HK-2 (cell line): Measurements from ENCODE around the gene GREB1.

Experiments used
- DNase-seq: peaks from one replicate; pipeline ENCODE4 v3.0.0-alpha.2; 2018; ENCODE audit not compliant: unreplicated experiment

GREB1 gene

DNA sequence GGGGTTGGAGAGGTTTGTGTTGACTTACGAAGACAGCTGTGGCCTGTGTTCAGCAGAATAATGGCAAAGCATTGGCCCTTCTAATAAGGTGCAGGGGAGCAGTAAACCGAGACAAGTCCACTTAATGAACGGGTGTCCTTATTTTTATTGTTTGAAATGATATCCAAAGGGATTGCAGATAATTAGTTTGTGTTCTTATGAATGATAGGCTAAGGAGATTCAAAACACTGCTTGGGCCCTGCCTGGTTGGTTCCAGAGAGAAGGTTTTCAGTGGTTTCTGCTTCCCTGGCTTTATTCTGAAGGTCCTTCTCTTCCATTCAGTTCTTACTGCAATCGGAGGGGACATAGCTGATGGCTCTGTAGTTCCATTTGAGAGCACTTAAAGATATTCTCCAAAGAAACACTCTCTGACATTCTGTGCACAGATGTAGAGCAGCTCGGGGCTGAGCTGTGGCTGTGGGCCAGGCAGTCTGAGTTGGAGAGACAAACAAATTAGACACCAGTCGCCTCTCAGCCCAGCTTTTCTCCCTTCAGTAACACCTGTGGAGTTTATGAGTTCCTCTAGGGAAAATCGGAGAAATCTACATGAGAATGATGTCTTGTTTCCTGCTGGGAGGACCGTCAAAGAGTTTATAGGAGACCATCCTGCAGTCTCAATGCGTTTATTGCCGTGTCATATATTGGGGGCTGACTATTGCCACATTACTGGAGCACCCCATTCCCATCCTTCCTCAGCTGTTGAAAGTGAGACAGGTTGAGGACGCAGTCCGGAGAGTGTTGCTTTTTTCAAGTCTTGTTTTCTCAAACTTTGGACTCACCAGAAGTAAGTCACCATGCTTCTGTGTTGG is 6.5 kb downstream of the GREB1 start:
- DNase-seq: no peak

DNA sequence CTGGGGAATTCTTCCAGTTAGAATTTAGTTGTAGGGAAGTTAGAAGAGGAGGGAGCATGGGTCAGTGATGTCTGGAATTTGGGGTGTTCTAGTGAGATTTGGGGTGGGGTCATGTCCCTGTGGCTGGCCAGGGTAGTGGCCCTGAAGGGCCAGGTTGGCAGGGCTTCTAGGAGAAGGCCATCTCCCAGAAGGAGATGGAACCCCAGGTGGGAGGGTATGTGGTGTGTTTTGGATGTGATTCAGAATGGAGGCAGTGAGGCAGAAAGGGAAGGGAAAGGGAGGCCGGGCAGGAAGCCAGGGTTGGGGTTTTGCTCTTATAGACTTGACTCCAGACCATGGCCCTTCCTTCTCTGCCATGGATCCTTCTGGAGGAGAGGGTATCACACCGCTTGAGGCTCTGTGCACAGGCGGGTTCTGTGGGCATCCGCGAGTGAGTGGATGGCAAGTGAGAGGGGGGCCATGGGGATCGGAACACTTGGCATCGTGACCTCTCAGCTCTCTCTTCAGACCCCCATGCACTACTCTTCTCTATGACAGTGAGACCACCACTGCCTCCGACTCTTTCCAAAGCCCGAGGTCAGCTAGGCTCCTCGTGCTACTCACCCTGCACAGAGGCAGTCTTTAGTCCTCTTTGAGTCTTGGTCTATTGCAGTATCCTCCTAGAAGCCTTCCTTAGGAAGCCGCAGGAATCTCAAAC is 7.3 kb downstream of the GREB1 start:
- no peak for DNase-seq

DNA sequence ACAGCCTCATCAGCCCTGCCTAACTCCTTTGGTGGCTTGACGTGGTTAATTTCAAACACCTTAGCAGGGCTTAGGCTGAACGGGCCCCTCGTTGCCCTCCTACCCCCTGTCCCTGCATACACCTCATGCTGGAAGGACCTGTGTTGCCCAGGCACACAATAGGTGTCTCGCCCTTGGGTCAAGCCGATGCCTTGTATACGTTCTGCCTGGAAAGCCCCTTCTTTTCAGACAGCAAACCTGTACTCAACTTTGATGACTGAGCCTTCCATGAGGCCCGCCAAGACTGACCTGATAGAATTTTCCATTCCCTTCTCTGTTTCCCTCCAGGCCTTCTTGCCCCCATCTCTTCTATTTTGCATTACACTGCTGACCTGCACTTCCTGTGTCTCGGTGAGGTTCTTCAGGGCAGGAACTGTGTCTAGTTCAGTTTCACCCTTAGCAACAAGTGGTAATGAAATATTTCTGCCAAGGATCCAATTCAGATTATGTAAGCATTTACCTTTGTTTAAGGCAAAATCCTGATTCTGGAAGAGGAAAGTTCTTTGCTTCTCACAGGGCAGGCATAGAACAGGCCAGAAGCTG is 7.9 kb downstream of the GREB1 start:
- DNase-seq: no peak

DNA sequence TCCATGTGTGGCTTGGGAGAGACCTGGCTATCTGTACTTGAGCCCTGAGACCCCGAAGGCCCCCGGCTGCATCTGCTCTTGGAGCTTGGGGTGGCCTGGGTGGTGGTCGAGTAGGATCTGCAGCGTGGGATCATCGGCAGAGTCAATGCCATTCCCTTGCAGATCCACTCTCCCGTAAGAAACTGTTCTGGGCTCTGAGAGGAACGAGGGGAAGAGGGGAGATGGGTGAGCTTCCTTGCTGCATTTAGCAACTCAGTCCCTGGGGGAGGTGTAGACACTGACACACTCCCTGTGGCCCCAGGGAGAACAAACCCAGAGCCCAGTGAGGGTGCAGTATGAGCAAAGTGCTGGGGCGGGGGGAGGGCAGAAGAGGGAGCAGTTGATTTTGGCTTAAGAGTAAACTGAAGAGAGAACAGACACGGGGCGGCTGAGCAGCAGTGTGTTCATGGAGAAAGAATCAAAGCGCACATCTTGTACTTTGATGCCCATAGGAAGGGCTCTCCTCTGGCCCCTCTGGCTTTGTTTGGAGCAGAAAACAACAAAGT is 8.5 kb downstream of the GREB1 start:
- no peak for DNase-seq

DNA sequence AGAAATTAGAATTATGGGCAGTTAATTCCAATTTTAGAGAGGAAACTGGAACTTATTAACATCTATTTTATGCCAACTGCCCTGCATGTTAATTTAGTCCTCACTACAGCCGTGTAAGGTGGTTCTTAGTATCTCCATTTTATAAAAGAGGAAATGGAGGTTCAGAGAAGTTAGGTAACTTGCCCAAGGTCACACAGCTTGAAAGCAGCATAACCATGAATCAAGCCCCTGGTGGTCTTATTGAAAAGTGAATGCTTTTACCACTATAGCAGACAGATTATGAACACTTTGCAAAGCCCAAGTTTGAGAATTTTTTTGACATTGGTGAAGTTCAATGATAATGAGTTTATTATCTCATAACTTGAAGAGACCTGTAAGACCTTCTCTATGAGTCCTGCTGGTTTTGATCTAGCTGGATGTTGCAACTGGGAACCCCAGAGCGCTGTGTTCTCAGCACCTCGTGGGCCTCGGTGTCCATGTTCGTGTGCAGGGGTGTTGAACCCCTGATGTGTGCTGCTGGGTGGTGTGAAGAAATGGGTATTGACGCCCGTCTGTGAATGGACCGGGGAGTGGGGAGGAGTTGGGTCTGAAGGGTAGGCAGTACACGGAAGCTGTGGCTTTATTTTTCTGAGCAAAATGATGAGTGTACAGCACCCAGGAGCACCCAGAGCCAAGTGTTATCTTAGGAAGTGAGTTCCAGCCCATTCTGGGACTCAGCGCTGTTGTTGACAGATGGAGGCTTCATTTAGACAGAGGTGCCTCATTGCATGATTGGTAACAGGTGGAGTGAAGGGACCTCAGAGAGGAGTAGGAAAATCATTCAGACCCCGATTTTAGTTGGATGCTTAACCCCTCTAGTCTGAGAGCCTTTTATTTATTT is 9.7 kb downstream of the GREB1 start:
- no peak for DNase-seq

DNA sequence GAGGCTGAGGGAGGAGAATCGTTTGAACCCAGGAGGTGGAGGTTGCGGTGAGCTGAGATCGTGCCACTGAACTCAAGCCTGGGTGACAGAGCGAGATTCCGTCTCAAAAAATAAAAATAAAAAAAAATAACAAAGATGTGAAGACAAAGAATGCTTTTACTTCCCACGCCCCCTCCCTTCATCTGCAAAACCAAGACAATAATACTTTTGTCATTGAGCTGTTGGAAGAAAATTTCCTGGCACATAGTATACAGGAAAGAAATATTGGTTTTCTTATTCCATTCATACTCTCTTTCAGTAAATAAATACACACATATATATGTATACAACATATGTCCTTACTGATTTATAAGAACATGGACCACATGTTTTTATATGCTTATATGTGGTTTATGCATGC is 12.2 kb downstream of the GREB1 start:
- DNase-seq: no peak

DNA sequence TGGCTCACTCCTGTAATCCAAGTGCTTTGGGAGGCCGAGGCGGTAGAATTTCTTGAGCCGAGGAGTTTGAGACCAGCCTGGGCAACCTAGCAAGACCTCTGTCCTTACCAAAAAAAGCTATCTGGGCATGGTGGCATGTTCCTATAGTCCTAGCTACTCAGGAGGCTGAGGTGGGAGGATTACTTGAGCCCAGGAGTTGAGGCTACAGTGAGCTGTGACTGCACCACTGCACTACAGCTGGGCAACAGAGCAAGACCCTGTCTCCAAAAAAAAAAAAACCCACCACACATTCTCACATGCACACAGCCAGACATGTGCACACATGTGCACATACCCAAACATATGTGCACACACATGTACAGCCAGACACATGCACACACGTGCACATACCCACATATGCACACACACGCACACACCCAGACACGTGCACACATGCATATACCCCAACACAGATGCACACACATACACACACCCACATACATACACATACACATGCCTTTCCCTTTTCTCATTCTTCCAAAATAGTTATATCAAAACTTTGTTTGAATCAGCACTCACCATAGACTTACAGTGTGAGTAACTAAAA is 14.2 kb downstream of the GREB1 start:
- no peak for DNase-seq

DNA sequence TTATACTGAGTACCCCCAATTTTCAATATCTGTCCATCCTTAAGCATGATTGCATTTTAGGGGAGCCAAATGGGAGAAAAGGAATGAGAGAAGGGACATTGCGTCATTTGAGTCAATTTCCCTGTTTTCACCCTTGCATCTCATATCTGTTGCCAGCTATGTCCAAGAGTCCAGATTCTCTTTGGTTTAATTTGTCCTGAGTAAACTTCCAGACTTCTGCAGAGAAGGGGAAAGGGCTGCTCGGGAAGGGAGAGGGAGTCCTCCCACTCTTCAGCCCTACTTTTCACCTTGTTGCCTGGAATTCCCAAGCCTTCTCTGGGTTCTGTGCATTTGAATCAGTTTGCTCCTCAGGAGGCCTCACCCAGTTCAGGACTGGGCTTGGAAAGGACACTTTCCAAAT is 16.5 kb downstream of the GREB1 start:
- no peak for DNase-seq

DNA sequence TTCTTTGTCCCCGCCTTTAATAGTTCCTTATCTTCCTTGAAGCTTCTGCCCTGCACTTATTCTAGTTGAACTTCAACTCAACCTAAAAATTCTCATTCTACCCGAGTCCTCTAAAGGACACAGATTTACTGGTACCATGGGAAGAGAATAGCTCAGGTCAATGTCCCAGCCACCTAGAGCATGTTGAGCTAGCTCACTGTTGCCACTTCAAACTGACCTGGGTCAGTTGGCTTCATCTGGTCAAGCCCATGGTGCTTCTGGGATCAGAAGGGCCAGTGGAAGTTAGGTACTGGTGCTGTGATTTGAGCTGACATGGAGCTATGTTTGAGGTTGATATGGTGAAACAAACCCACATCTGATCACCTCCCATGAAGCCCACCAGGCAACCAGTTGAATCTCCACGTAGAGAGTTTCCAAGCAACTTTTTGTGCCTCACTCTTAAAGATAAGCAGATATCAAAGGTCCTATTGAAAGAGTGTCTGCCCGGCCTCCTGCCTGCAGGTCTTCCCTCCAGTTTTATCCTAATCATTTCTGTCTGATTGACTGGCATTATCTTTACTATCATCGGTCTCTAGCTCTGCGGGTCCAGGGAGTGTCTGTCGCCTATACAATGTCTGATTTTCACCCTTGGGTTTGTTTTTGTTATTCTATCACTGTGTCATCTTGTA is 17.2 kb downstream of the GREB1 start:
- no peak for DNase-seq

DNA sequence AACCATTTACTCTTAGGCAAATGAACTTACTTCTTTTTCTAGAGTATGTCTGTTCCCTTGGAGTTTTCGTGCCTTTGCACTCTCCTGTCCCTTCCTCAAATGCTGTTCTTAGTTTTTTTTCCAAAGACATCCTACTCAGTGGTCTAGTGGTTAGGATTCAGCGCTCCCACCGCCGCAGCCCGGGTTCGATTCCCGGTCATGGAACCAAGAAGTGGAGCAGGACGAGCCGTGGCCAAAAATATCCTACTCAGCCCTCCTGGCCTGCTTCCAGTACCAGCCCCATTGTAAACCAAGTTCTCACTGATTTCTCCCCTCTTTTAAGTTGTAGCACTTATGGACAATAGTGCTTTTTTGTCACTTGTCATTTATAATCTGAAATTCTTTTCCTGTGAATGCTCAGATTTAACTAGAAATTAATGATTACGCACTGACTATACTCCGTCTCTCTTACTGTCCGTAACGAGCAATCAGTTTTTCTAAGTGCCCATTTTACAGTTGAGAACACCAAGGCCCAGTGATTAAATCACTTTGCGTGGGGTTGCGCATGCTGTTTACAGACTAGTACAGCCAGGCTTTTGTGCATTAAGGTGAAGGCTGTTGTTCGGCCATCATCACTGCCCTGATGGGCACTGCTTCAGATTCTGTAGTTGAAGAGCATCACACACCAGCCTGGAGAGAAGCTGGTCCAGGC is 17.9 kb downstream of the GREB1 start:
- DNase-seq: no peak

DNA sequence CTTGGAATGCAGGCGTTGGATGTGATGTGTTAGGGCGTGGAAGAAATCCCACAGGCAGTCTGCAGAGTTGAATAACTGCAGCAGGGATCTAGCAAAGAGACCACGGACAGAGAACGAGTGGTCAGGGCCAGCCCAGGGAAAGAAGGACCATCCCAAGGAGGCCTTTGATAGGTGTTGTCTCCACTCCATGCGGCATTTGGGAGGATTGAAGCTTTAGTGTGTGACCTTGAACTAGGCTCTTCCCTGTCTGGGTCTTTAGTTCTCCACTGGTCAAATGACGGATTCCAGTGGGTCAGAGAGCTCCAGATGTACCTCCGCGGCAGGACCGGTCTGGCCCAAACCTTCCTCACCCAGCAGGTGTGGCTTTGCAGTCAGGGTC is 18.4 kb downstream of the GREB1 start:
- DNase-seq: no peak

DNA sequence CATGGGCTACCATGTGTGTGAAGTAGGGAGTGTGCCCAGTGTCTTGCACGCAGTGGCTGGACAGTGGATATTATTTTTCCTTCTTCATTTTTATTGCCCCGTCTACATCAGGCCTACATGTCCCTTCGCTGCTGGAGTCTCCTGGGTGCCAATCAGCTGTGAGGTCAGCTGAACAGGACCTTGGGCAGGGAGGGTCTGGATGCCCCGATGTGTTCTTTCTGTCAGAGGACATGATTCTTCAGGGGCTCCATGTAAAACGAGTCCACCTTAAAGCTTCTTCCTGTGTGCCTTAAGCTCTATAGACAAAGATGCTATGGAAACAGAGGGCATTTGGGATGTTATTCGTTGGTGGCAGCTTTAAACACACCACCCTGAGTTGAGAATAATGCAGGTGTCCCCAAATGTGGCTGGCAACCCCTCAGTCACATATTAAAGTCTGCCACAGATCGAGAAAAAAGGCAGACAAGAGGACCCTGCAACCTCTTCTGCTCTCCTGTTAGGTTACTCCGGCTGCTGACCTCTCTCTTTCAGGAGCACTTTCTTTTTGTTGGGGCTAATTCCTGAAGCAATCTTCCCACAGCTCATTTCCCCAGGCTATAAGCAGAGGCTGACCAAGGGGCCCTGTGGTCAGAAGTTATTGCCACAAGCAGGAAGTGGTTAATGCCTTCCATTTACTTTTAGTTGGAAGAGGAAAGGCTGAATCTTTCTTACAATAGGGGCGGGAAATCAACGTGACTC is 20.0 kb downstream of the GREB1 start:
- DNase-seq: peak; percentile 37

DNA sequence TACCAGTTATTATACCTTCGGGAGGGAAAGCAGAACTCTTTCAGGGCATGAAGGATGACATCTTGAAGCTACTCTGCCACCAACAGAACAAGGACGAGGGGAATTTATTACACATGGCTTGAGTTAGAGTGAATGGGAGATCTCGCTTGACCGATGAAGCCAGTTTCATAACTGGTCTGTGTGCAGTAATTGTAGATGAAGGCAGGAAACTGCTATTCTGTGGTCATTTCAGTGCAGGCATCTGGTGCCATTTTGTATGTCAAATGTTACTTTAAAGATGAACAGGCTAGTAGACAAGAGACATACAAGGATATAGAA is 20.5 kb downstream of the GREB1 start:
- DNase-seq: no peak

DNA sequence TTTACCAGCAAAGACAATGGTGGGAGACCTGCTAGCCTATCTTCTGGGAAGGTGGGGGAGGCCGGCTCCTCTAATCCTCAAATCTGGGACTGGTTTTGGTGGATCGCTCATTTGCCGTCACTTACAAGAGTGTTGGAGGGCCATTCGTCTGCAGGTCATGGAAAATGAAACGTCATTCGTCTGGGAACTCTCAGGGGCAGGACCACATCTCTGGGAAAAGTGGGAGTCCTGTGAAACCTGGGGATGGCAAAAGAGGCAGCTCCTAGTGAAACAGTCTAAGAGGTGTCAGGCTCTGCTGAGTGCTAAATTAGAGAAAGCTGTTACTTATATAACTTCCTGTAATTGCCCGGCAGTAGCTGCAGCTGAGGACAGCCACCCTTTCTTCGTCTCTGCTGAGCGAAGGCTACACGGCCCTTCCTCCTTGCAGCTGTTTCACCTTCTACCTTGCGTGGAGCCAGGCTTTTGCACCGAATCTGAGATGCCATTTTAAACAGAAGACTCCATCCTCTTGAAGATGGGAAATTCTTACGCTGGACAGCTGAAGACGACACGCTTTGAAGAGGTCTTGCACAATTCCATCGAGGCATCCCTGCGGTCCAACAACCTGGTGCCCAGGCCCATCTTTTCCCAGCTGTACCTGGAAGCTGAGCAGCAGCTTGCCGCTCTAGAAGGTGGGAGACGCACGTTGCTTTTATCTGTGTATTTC is 22.4 kb downstream of the GREB1 start:
- DNase-seq: no peak

DNA sequence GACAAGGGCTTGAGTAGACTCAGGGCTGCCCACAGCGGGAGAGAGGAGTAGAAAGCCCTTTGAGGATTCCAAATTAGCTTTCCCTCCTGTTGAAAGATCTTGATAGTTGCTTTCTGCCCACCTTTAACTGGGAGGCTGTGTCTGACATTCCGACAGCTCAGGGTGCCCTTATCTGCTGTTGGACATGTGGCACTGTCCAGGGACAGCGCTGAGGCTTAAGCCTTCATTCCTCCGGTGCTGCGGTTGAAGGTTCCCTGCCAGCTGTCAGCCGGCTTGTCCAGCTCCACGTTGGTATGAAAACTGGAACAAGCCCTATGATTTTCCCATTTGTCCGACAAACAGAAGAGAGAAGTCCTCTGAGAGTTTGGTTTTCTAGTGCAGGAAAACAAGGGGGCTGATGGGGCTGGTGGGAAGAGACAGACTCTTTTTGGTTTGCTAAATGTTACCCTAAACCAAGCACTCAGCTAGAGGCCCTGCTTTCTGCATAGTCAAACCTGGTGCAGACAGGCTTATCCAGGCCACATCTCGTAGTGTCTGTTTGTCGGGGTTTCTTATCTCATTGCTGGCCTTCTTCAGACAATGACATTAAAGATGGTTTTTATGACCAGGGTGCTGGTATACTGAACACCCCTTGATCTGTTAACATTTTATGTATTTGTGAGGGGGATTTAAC is 24.5 kb downstream of the GREB1 start:
- DNase-seq: no peak

DNA sequence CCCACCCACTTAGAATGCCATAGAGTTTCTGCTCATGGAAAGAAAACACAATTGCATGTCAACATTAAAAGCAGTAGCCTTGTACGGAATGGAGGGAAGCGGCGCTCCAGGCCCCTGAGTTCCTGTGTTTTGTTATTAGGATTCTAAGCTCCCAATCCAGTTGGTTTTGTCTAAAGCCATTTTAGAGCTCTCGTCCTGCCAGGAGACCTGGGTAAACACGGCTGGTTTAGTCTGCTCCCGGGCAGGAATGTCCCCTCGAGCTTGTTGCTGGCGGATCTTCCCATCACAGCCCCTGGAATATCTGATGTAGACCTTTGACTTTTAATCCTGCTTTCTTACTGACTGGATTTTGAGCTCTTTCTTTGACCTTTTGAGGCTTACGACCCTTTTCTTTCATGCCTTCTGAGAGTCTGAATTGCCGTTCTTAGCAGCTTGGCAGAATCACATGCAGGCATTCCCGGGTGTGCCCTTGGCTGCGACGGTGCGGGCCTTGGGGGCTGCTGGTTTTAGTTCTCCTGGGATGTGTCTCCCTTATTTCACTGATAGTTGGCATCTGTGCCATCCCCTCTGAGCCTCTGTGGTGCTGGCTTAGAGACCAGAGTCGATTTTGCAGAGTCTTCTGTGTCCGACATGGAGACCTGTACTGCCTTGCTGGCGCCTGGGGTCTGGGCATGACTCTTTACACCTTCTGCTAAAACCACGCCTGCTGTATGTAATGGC is 25.4 kb downstream of the GREB1 start:
- DNase-seq: no peak

DNA sequence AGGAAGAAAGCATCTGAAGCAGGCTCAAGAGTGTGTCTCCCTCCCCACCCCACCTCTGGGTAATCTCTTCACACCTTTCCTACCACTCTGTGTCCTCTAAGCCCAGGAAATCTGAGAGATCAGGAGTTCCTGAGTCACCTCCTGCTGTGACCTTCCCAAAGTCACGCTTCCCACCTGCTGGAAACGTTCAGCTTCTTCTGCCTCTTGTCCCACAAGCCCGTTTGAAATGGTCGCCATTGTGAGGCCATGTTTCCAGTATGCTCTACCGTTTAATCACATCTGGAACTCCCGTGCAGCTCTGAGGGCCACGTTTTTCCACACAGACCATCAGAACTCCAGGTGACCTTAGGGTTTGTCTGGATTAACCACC is 25.9 kb downstream of the GREB1 start:
- DNase-seq: no peak

DNA sequence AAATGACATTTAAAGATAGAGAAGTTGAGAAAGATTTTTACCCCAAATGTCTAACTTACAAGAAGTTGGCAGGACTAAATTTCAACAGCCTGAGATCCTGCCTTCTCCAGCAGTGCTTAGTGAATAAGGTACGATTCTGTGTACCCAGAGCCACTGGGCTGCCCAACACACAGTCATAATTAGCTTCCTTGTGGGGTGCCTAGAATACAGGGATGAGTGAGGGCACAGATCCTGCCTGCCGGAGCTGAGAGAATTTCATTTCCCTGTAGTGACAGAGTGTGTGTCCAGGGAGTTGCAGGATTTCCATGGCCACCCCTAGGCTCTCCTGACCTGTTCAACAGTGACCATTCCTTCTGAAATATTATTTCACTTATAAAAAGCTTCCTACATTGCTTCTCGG is 27.0 kb downstream of the GREB1 start:
- no peak for DNase-seq
